ENCODE measurements around the gene SPDYC.

DNA sequence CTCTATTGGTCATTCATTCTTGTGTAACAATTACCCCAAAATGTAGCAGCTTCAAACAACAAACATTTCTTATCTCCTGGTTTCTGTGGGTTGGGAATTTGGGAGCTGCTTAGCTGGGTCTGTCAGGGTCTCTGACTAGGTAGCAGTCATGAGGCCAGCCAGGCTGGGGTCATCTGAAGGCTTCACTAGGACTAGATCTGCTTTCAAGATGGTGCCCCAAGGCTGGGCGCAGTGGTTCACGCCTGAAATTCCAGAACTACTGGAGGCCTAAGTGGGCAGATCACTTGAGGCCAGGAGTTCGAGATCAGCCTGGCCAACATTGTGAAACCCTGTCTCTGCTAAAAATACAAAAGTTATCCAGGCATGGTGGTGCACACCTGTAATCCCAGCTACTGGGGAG, 13.1 kb upstream of the SPDYC start:
- TF ChIP-seq, protein P1, sequence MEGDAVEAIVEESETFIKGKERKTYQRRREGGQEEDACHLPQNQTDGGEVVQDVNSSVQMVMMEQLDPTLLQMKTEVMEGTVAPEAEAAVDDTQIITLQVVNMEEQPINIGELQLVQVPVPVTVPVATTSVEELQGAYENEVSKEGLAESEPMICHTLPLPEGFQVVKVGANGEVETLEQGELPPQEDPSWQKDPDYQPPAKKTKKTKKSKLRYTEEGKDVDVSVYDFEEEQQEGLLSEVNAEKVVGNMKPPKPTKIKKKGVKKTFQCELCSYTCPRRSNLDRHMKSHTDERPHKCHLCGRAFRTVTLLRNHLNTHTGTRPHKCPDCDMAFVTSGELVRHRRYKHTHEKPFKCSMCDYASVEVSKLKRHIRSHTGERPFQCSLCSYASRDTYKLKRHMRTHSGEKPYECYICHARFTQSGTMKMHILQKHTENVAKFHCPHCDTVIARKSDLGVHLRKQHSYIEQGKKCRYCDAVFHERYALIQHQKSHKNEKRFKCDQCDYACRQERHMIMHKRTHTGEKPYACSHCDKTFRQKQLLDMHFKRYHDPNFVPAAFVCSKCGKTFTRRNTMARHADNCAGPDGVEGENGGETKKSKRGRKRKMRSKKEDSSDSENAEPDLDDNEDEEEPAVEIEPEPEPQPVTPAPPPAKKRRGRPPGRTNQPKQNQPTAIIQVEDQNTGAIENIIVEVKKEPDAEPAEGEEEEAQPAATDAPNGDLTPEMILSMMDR (IDR thresholded peaks at IDR 0.05): no peak
- no peak for TF ChIP-seq POLR2A (IDR thresholded peaks at IDR 0.05)
